Neural cell (in vitro differentiated cells): ENCODE data around the gene ROM1.

ENCODE experiments used
- EZH2 ChIP-seq: fragments of 200-600, 300-800 bp; shearing (Covaris generic), sonication (generic); IDR thresholded peaks from 2 replicates; pipeline ENCODE4 v1.6.1; 2014; ENCODE audit warnings: antibody characterized with exemption, low read length, borderline replicate concordance, mild to moderate bottlenecking; ENCODE audit not compliant: insufficient read depth, poor library complexity, severe bottlenecking
- POLR2AphosphoS5 ChIP-seq: IDR thresholded peaks from 2 replicates; pipeline ENCODE4 v1.6.1; 2012
- TF ChIP-seq, protein P1 (sequence below): fragments of 450-650 bp; IDR thresholded peaks from 2 replicates; pipeline ENCODE4 v1.5.1; 2014; ENCODE audit warnings: antibody characterized with exemption, mild to moderate bottlenecking, moderate library complexity; ENCODE audit not compliant: poor library complexity, severe bottlenecking

DNA sequence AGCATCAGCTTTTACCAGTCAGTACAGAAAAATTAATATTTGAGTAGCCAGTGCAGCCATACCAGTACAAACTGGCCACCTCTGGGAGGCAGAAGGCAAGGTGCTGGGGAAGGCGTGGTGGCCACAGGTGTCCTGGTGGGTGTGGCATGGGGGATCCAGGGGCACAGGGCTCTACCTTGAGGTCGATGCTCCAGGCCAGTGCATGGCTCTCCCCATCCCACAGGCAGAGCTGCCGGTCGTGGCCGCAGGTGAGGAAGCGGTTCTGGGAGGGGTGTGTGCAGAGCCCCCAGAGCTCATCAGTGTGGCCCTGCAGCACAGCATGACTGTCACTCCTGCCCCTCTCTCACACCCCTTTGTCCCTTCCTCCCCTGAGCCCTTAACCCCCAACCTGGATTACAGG lies 7.6 kb upstream of the ROM1 start:
- TF ChIP-seq, protein P1, sequence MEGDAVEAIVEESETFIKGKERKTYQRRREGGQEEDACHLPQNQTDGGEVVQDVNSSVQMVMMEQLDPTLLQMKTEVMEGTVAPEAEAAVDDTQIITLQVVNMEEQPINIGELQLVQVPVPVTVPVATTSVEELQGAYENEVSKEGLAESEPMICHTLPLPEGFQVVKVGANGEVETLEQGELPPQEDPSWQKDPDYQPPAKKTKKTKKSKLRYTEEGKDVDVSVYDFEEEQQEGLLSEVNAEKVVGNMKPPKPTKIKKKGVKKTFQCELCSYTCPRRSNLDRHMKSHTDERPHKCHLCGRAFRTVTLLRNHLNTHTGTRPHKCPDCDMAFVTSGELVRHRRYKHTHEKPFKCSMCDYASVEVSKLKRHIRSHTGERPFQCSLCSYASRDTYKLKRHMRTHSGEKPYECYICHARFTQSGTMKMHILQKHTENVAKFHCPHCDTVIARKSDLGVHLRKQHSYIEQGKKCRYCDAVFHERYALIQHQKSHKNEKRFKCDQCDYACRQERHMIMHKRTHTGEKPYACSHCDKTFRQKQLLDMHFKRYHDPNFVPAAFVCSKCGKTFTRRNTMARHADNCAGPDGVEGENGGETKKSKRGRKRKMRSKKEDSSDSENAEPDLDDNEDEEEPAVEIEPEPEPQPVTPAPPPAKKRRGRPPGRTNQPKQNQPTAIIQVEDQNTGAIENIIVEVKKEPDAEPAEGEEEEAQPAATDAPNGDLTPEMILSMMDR, result no peak
- TF ChIP-seq POLR2AphosphoS5 (no peak), EZH2 (no peak)
